HG02970 (cell line): Measurements from ENCODE around the gene MED31.
"Not testable (repeated sequence)": the region's sequence is repeated elsewhere in the genome, so short reads cannot be mapped to it uniquely, and the experiment has no call there.

Source experiments
- ATAC-seq: cut with Tn5 transposase; IDR thresholded peaks from one replicate; pipeline ENCODE4 v1.9.1; 2021; ENCODE audit warnings: mild to moderate bottlenecking, moderate library complexity, moderate number of reproducible peaks; ENCODE audit not compliant: unreplicated experiment, low FRiP score

The MED31 gene

DNA sequence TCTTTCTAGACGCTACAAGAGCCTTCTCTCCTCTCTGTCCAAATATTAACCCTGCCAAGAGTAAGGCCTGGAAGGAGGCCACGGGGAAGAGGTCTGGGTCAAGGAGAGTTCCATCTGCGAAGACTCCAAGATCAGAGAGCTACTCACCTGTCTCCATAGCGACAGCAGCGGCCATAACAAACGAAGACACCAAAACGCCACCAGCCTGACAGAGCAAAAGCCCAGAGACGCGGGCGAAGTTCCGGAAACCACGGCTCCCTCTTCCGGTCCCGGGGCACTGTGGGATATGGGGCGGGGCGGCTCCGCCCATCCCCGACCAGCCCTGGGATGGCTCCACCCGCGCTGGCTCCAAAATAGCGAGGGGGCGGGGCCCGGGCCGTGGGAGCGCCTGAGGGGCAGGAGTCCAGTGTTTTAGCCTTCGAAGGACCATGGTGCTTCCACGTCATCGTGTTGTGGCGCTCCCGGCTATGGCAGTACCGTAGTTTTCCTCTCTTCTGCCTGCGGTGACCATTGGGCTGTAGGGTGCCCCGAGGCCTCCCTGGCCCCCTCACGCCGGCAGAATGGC lies at the start of gene MED31, which contains the start of gene C17orf100:
MED31 (minus strand) TSS at position 252 of the 565 bp plus-strand sequence; CDS start at position 175, 77 bp downstream.
C17orf100 (plus strand) TSS at position 409 of the 565 bp plus-strand sequence; CDS start at position 561, 152 bp downstream.
- ATAC-seq: peak; percentile 79

DNA sequence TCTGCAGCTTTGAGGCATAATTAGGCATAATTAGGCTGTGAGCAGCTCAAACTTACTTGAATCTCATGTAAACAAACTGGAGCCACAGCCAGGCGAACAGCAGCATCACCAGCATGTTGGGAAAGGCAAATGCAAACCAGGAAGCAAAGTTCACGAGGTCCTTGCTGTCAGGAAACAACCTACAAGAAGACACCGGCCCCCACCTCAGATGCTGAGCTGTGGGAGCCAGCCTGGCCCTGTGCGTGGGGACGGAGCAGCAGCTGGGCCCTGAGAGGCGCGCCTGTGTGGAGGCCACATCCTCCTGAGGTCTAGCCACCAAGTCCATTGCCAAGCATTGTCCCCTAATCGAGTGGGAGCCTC lies 49.5 kb upstream of the MED31 start:
- no peak for ATAC-seq

DNA sequence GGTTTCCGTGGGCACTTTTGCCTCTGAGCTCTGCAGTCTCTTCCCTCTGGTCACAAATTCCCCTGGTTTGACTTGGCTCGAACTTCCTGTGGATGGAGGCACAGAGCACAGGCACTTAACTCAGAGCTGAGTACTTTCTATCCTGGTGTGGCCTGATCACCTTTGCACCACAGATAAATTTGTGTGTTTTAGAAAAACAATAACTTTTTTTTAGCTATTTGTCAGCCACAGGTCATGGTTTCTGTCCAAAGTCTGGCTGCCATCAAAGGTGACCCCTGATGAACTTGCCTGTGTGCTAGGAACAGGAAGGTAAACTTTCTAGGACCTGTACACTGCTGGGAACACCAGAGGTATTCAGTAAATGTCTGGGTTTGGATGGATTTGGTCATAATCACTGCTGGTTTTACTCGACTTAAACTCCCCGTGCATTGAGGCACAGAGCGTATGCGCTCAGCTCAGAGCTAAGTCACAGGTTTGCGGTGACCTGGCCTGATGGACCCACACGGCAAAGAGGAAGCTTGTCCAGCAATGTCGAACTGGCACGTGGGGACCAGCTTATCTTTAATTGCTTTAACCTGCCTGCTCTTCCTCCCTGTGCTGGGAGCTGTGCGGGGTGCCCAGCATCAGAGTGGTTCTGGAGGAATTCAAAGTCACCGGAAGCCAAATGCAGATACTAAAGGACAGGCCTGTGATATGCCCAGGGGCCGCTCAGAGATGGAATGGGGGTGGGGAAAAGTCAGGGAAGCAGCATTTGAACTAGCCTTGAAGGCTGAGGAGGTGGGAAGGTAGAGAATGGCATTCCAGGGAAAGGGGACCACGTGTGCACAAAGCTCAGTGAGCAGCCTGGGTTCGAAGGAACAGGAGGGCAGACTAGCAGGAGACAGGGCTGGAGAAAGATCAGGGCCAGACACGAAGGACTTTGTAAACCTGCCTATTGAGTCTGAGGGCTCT lies 48.9 kb upstream of the MED31 start:
- no peak for ATAC-seq

DNA sequence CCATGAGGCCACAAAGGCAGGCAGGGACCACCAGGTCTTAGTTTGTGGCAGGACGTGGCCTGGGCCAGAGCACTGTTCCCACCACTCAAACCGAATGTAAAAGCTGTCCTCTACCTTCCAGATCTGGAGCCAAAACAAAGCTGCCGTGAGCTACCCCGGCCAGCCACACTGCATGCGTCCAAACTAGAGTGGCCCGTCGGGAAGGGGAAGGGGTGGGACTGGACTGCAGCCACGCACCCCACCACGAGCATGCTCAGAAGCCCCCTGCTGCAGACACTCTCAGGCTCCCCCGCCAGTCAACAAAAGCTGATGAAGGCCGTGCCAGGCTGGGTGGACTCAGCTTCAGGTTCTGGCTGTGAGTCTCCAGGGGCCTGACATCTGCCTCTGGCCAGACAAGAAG lies 46.6 kb upstream of the MED31 start:
- ATAC-seq: no peak

DNA sequence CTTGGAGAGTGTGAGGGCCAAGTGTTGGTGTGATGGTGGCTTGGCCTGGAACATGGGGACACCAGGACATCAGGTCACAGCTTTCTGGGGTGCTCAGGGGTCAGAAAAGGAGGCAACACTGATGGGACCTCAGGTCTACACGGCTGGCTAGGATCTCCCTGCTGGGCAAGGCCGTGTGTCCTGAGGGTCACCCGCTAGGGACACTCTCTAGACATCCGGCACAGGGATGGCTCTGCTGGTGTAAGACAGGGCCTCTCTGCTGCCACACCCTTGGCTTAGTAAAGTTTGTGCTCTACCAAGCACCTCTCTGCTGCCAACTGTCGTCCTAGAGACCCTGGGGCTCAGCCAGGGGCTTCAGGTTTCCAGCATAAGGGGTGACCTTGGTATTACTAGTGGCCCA lies 45.5 kb upstream of the MED31 start:
- ATAC-seq: no peak

DNA sequence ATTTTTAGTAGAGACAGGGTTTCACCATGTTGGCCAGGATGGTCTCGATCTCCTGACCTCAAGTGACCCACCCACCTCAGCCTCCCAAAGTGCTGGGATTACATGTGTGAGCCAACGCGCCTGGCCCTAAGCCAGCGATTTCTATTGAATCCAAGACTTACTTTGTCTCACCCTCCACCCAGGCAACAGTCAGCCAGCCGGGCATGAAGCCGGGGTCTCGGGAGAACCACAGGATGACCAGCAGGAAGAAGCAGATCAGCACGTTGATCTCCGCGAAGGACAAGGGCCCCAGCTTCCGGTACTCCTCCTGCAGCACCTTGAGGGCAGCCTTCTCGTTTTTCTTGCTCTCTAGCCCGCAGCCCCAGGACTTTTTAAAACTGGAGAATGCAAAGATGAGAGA lies 44.2 kb upstream of the MED31 start:
- ATAC-seq: no peak

DNA sequence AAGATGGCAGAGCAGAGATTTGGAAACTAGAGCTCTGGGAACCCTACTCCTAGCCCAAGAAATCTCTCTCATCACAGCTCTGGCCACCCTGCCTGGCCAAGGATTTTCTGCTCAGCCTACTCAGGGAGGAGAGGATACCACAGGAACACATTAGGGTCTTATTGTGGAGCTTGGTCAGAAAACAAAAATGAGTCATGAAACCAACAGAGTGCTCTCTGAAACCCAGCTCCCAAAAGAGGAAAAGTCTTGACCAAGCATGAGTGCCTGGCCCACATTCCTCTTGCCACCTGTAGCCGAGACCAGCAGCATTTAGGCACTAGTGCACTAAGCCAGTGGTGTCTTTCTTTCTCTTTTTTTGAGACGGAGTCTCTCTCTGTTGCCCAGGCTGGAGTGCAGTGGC lies 43.6 kb upstream of the MED31 start:
- ATAC-seq: no peak

DNA sequence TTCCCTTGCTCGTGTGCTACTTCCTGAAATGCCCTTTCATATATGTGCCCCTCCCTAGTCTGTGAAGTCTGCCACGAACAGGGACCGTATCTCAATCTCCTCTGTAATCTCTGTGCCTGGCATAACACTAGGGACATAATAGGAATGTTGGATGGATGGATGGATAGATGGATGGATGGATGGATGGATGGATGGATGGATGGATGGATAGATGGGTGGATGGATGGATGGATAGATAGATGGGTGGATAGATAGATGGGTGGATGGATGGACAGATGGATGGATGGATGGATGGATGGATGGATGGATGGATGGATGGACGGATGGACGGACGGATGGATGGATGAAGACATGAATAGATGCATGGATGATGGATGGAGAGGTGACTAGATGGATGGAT lies 40.6 kb upstream of the MED31 start:
- ATAC-seq: not testable (repeated sequence)

DNA sequence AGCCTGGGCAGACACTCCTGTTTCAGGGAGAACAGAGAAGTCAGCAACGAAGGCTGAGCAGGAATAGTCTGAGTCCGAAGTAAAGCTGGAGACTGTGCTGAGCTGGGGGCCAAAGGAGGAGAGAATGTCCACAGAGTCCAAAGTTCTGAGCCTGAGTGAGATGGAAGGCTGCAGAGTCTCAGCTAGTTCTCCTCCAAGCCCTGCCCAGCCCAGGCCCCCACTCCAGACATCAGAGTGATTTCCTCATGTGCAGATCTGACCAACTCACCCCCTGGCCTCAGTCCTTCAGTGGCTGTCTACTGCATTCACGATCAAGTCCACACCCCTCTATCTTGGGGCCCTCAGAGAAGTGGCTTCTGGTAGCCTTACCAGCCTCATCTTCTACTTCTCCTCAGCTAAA lies 40.1 kb upstream of the MED31 start:
- ATAC-seq: no peak

DNA sequence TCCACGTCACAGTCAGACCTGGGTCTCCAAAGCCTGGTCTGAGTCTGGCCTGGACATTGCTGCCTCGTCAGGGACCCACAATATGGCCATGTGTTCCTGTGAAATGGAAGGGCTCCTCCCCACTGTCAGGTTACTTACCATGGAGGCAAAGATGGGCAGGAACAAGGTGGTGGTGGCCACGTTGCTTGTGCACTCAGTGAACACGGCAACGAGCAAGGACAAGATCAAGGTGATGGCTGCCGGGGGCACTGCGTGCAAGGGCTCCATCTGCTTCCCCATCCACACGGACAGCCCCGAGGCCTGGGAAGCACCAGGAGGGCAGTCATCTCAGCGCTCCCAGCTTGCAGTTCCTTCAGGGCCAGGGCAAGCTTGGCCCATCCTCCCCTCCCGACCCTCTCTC lies 39.2 kb upstream of the MED31 start:
- no peak for ATAC-seq

DNA sequence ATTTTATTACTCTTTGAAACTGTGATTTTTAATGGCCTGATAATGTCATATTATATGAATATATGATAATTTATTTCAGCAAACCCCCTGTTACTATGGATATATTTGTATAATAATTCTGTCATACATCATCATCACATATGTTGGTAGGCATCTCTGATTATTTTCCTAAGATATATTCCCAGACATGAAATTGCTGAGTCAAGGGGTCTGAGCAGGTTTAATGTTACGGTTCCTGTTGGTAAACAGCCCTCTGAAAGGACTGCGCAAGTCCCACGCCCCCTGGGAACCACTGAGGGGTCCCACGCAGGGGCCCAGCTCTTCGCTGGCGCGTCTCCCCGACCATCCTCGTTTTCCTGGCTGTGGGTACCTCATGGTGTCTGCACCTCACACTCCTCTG lies 37.5 kb upstream of the MED31 start:
- no peak for ATAC-seq

DNA sequence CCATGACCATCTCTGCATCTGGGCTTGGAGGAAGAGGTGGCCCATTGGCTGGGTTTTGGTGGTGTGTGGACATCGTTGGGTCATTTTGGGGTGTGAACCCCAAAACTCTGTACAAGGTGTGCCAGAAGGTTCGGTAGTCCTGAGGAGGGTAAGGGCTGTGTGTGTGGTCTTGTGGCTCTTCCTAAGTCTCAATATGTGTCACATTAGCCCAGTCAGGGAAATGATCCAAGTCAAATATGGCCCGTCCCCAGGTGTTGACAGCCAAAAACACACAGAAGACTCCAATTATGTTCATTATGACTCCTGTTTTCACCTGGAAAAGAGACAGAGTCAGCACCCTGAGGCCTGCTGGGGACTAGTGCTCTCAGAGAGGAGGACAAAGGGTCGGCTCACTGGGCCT lies 34.6 kb upstream of the MED31 start:
- no peak for ATAC-seq

DNA sequence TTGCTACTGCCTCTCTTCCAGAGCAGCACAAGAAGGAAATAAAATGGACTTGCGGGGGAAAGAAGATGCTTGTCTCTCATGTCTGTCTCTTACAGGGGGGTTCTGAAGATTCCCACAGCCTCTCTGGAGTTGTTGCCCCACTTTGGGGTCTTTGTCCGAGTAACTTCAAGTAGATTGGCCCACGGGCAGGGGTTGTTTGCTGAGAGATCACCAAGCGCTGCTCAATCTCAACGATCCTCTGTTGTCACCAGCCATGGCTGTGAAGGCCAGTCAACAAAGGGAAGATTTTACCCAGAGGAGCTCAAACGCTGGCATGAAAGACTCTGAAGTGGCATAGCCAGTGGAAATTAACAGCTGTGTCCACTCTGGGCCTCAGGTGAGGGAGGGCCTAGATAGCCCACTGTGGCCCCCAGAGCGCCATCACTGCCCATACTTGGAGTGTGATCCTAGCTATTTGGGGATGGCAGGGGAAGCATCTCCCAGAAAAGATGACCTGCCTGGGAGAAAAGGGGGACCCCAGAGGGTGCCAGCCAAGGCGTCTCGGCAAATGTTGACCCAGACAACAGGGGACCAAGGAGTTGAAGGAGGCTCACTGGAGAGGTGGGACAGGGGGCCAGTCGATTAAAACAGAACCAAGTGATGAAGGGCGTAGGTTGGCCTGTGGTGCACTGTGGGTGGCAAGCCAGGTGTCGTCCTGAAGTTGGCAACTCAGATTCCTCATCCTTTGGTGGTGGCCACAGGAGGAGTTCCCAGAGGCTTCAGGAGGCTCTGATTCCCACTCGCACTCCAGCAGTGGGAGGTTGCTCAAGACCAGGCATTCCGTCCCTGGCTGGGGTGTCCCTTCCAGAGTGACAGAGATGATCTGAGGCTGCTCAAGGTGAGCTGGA lies 33.7 kb upstream of the MED31 start:
- no peak for ATAC-seq

DNA sequence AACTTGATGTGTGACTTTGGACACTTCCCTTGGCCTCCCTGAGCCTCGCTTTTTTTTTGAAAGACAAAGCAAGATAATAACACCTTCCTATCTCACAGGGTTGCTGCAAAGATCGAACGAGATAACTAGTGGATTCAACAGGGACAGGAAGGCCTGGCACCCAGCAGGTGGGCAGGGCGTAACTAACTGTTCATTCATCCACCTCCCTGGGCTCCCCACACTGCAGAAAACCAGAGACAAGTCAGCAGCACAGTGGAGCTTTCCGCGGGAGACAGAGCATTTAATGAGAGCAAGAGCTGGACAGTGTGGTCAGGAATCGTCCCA lies 33.0 kb upstream of the MED31 start:
- no peak for ATAC-seq

DNA sequence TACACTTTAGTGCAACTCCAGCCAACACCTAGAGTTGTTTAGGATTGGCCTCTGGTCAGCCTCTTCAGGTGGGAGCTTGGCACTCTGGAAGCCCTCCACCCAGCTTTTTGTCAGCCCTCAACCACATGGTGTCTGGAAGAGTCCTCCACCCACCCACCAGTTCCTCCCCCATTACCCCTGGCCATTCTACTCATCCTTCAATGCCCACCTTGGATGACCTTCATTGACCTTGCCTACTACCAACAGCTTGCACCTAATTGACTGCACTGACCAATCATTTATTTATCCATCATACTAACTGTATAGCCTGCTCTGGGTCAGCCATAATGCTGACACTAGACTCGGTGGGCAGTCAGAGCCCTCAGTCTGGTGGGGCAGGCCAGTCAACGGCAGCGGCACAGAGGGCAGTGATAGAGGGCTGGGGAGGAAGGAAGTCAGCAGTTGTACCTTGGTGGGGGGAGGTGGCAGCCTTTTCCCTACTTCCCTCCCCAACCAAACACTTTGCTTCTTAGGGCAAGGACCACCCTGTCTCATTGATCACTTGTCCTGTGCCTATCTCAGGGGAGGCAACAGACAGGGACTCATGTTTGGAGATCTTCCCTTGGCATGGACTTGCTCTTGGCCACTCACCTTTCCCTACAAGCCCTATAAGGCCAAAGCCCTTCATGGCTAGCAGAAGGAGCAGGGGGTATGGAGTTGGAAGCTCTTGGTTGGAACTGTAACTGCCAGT lies 32.5 kb upstream of the MED31 start:
- no peak for ATAC-seq

DNA sequence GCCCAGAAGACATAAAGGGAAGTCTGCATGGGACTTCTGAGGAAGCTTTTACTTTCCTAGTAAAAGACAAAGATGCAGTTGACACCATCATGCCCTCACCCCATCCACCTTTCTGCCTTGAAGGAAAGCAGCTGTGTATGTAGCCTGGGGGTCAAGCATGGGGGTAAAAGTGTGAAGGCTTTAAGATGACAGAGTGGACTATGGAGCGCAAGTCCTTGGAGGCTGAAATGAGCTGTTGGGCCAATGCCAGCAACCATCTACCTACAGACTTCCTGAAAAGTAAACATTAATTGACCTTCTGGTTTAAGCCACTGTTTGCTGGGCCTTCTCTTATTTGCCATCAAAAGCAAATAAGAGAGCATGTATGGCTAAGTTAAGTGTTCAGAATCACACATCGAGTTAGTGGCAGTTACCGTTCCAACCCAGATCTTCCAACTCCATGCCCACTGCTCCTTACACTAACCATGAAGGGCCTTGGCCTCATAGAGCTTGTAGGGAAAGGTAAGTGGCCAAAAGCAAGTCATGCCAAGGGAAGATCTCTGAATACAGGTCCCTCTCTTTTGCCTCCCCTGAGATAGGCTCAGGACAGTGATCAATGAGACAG lies 31.8 kb upstream of the MED31 start:
- no peak for ATAC-seq

DNA sequence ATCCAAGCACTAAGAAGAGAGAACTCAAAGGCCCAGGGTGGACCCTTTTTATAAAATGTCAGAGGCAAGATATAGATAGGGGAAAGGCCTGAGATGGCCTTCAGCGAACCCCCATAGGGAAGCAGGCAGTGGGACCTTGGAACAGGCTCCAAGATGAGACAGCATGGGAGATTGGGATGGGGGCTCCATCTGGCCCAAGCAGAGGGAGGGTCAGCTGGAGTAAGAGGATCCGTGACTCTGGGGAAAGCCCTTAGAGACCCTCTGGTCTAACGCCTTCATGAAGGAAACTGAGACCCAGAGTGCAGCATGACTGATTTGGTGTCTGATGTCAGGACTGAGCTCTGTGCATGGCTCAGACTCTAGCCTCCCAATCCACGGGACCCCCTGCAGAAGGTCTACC lies 30.9 kb upstream of the MED31 start:
- no peak for ATAC-seq

DNA sequence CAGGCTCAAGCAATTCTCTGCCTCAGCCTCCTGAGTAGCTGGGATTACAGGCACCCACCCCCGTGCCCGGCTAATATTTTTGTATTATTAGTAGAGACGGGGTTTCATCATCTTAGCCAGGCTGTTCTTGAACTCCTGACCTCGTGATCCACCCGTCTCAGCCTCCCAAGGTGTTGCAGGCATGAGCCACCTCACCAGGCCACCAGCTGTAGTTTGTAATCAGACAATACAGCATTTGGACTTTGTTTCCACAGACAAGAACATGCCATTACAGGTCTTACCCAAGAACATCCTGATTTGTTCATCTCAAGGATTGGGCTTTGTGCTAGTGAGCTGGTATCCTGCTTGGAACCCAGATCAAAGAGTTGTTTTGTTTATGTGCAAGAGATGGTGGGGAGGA lies 30.3 kb upstream of the MED31 start:
- no peak for ATAC-seq

DNA sequence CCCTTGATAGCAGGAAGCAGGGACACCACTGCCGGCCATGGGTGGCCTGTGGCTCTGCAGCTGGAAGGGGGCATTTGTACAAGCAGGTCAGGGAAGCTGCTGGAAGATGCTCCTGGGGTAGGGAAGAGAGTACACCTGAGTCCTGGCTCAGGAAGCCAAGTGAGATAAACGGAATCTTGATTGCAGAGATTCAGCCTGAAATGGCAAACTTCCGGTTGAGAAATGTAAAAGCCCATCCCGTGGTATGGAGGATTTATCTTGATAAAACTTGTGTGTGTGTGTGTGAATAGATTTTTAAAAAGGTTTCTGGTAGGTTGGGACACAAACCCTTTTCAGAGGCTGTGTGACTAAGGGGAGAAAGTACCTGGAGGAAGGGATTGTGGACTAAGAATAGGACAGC lies 29.8 kb upstream of the MED31 start:
- no peak for ATAC-seq

DNA sequence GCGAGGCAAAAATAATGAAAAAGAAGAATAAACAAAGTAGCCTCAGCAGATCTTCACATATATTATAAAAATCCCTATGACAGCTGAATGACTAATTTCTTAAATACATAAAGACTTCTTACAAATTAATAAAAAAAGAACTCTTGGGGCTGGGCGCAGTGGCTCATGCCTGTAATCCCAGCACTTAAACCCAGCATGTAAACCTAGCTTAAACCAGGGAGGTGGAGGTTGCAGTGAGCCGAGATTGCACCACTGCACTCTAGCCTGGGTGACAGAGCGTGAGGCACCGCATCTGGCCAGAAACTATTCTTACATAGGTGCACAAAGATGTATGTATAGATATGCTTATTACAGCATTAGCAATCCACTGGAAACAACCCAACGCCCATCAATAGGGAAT lies 27.8 kb upstream of the MED31 start:
- ATAC-seq: no peak
